ENCODE measurements around the gene C20orf173. TPM values are rescaled to one million over a fixed set of nuclear protein-coding genes. Genes with fewer than 3 reads are reported as not detected.

Gene C20orf173
- total RNA-seq, 1 experiment from 2014 or later, result not detected

- ATAC-seq (no peak), DNase-seq (ENCODE audit: low read depth, low spot score) (no peak)
- Histone ChIP-seq H3K4me3 (ENCODE audit: low read depth in 2 of 2, low read length in 2 of 2) (no peak overlapping the region), H3K27ac (ENCODE audit: low read length) (no peak overlapping the region), H3K27me3 (ENCODE audit: control insufficient read depth, insufficient read depth, low read length) (no peaks in the 10 kb centered on the region), H3K4me1 (ENCODE audit: control insufficient read depth, insufficient read depth, low read length) (no peaks in the 10 kb centered on the region), H3K9me3 (ENCODE audit: control insufficient read depth, insufficient read depth, low read depth, low read length) (no peaks in the 10 kb centered on the region), H3K36me3 (ENCODE audit: control insufficient read depth, insufficient read depth, low read length) (0 out of 2 replicates have a peak, but pooled peaks cover 3% of the 10 kb centered on the region)
- intact Hi-C loops (cut with micrococcal nuclease; ENCODE audit: unreplicated experiment) (no loop called here), in situ Hi-C loops (cut with HindIII; ENCODE audit: low pct_unique_long_range_greater_than_20kb, low sequenced_read_pairs) (no loop called here)
- CTCF ChIA-PET, result interaction anchor here (0.6 kb wide), 1 partner anchor 38 kb away, joined by 6 read pairs; no protein-coding TSS in a partner anchor
- BruUV-seq (replicated peaks), result no TSS peak
- TF ChIP-seq REST (IDR thresholded peaks at IDR 0.05; ENCODE audit: insufficient read depth in 1 of 2, low read depth in 2 of 2, low read length in 1 of 2) (no peak), SIN3A (IDR thresholded peaks at IDR 0.05; ENCODE audit: borderline replicate concordance, insufficient read depth, low read depth, low read length) (no peak)
- POLR2A ChIA-PET, result no interaction called here
These were observed 37.1 kb downstream of the C20orf173 start for GRCh38 chr20:35492352-35492751.

- in situ Hi-C loops (cut with HindIII; ENCODE audit: low pct_unique_long_range_greater_than_20kb, low sequenced_read_pairs), result no loop called here
- Histone ChIP-seq H3K27ac (ENCODE audit: low read length) (no peak overlapping the region), H3K9me3 (ENCODE audit: control insufficient read depth, insufficient read depth, low read depth, low read length) (no peaks in the 10 kb centered on the region), H3K4me3 (ENCODE audit: low read depth in 2 of 2, low read length in 2 of 2) (no peak overlapping the region), H3K27me3 (ENCODE audit: control insufficient read depth, insufficient read depth, low read length) (no peaks in the 10 kb centered on the region), H3K36me3 (ENCODE audit: control insufficient read depth, insufficient read depth, low read length) (0 out of 2 replicates have a peak, but pooled peaks cover 3% of the 10 kb centered on the region), H3K4me1 (ENCODE audit: control insufficient read depth, insufficient read depth, low read length) (no peaks in the 10 kb centered on the region)
- no TSS peak for BruUV-seq (replicated peaks)
- POLR2A ChIA-PET, result no interaction called here
- TF ChIP-seq REST (IDR thresholded peaks at IDR 0.05; ENCODE audit: insufficient read depth in 1 of 2, low read depth in 2 of 2, low read length in 1 of 2) (no peak), CTCF (IDR thresholded peaks at IDR 0.05) (no peak)
- DNase-seq (ENCODE audit: low read depth, low spot score) (no peak), ATAC-seq (no peak)
- intact Hi-C loops (cut with micrococcal nuclease; ENCODE audit: unreplicated experiment), result no loop called here
- CTCF ChIA-PET, result no interaction called here
These were observed 37.6 kb downstream of the C20orf173 start for GRCh38 chr20:35491823-35492222.

All from Panc1 (cell line).